LNCaP clone FGC (cell line): ENCODE data around the gene PEX5.

ENCODE experiments used
- DNase-seq: peaks from one replicate; pipeline ENCODE4 v3.0.0-alpha.2; 2011; ENCODE audit warnings: low read depth
- H3K4me3 ChIP-seq: 2 replicates; pipeline ENCODE4 v1.5.1; 2011; ENCODE audit warnings: mild to moderate bottlenecking, low read depth, low read length, control low read depth
- CTCF ChIP-seq: IDR thresholded peaks from 2 replicates; pipeline ENCODE4 v1.5.1; 2012; ENCODE audit warnings: mild to moderate bottlenecking; ENCODE audit not compliant: control insufficient read depth, insufficient read depth; ENCODE audit errors: extremely low read depth

Gene PEX5

DNA sequence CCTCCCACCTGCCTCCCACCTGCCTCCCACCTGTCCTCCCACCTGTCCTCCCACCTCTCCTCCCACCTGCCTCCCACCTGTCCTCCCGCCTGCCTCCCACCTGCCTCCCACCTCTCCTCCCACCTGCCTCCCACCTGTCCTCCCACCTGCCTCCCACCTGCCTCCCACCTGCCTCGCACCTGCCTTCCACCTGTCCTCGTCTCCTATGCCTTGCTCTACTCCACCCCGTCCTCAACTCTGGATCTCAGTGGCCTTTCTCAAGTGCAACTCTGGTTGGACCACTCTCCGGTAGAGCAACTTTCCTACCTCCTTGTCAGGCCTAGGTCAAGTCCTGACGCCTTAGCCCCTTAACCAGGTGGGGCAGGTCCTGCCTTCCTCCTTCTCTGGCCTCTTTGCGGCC lies 29.3 kb upstream of the PEX5 start:
- no peak for DNase-seq
- no peak overlapping the region for H3K4me3 ChIP-seq
- no peak for TF ChIP-seq CTCF

GRCh38 chr12:7161327-7161726 lies 28.2 kb upstream of the PEX5 start:
- no peak for DNase-seq
- no peak overlapping the region for H3K4me3 ChIP-seq
- no peak for TF ChIP-seq CTCF

DNA sequence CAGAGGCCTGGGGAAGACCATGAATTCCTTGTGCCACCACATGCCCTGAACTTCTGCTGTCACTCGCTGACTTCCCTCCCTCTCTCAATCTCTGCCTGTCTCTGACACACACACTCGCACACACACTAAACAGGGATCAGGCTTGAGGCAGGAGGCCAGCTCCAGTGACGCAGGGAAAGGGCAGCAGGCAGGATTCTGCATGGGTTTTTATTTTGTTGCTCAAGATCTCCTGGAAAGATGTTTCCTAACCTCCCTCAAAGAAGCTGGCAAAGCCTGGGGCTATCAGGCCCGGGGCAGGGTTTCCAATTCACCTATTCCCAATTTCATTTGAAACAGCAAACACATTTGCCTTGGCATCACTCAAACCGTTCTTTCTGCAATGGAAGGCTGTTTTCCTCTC lies 27.7 kb upstream of the PEX5 start:
- no peak for TF ChIP-seq CTCF
- no peak overlapping the region for H3K4me3 ChIP-seq

GRCh38 chr12:7162691-7163114 lies 26.8 kb upstream of the PEX5 start:
- H3K4me3 ChIP-seq, result peak overlapping the region; percentile 3; the same call in 1 of the 2 replicates
- peak; percentile 36 for DNase-seq
- peak; percentile 88 for TF ChIP-seq CTCF

More for the DNA sequence above, 27.7 kb upstream of the PEX5 start:
- DNase-seq, result no peak

DNA sequence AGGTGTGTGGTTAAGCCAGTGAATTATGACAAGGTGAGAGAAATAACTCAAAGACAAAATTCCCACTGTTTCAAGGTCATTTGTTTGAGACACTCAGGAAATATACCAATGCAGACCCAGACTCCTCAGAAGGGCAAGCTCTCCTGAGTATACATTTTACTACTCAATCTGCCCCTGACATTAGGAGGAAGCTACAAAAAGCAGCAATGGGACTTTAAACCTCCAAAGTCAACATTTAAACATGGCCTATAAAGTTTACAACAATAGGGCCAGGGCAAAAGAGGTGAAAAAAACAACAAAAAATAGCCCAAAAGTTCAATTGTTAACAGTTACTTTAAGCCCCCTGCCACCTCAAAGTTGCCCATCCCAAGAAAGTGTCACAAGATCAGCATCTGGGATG lies 19.5 kb upstream of the PEX5 start:
- no peak for DNase-seq
- H3K4me3 ChIP-seq, result no peak overlapping the region
- TF ChIP-seq CTCF, result no peak

DNA sequence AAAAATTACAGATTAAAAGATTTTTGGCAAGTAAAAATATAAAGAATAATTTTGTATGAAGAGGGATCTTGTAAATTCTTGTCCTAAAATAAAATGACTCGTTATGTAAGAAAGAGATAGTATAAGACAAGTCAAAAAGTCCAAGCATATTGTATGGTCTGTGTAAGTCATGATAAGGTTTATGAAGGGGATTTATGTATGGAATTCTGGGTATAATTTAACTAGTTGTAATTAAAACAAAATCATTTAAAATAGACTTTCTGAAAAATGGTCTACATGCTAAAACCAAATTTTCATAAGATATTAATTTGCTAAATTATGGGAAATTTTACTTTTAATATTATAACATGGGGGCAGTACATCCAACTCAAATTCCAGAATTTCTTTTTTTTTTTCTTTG lies 17.6 kb upstream of the PEX5 start:
- no peak overlapping the region for H3K4me3 ChIP-seq
- DNase-seq, result no peak
- TF ChIP-seq CTCF, result no peak

- no peak for TF ChIP-seq CTCF
- H3K4me3 ChIP-seq, result no peak overlapping the region
- DNase-seq, result no peak
Measured at GRCh38 chr12:7175493-7175892, 14.0 kb upstream of the PEX5 start.
